KMS-11 (cell line): ENCODE measurements around the gene PROCA1.
A peak's percentile ranks its signal among the peaks of the same experiment; 100 is the strongest.

Experiments
- H2AFZ ChIP-seq: fragments of 200-600 bp; sonication (generic); 2 replicates; pipeline ENCODE4 v1.6.1; 2016; ENCODE audit warnings: antibody characterized with exemption, mixed run types, low read depth
- H3K27ac ChIP-seq: fragments of 200-600 bp; sonication (generic); 2 replicates; pipeline ENCODE4 v1.6.1; 2016; ENCODE audit warnings: mild to moderate bottlenecking, mixed run types
- H3K27me3 ChIP-seq: fragments of 200-600 bp; sonication (generic); 2 replicates; pipeline ENCODE4 v1.6.1; 2017; ENCODE audit warnings: mild to moderate bottlenecking, low read depth, mixed run types, moderate library complexity; ENCODE audit not compliant: insufficient read depth
- H3K36me3 ChIP-seq: fragments of 200-600 bp; sonication (generic); 2 replicates; pipeline ENCODE4 v1.6.1; 2017; ENCODE audit warnings: mild to moderate bottlenecking, mixed run types; ENCODE audit not compliant: insufficient read depth
- H3K4me1 ChIP-seq: fragments of 200-600 bp; sonication (generic); 2 replicates; pipeline ENCODE4 v1.6.1; 2016; ENCODE audit warnings: mild to moderate bottlenecking, low read depth, mixed run types; ENCODE audit not compliant: poor library complexity, severe bottlenecking
- H3K4me2 ChIP-seq: fragments of 200-600 bp; sonication (generic); 2 replicates; pipeline ENCODE4 v1.7.0; 2016; ENCODE audit warnings: mild to moderate bottlenecking, mixed run types
- H3K4me3 ChIP-seq: fragments of 200-600 bp; sonication (generic); IDR thresholded peaks from 2 replicates; pipeline ENCODE4 v1.6.1; 2017; ENCODE audit warnings: low read depth, low read length, mixed read lengths; ENCODE audit not compliant: insufficient read depth
- H3K79me2 ChIP-seq: fragments of 200-600 bp; sonication (generic); 2 replicates; pipeline ENCODE4 v1.6.1; 2016; ENCODE audit warnings: low read depth, mixed run types; ENCODE audit not compliant: insufficient read depth
- H3K9ac ChIP-seq: fragments of 200-600 bp; sonication (generic); 2 replicates; pipeline ENCODE4 v1.6.1; 2016; ENCODE audit warnings: mild to moderate bottlenecking, mixed run types
- H4K20me1 ChIP-seq: fragments of 200-600 bp; sonication (generic); 2 replicates; pipeline ENCODE4 v1.6.1; 2016; ENCODE audit warnings: mild to moderate bottlenecking, mixed run types; ENCODE audit not compliant: insufficient read depth
- TF ChIP-seq, protein P1 (sequence below): fragments of 200-600 bp; sonication (generic); conservative IDR thresholded peaks from 2 replicates; pipeline ENCODE4 v1.6.1; 2017; ENCODE audit warnings: low read depth, mild to moderate bottlenecking, antibody characterized with exemption, low read length, moderate library complexity, mixed read lengths

PROCA1 gene

DNA sequence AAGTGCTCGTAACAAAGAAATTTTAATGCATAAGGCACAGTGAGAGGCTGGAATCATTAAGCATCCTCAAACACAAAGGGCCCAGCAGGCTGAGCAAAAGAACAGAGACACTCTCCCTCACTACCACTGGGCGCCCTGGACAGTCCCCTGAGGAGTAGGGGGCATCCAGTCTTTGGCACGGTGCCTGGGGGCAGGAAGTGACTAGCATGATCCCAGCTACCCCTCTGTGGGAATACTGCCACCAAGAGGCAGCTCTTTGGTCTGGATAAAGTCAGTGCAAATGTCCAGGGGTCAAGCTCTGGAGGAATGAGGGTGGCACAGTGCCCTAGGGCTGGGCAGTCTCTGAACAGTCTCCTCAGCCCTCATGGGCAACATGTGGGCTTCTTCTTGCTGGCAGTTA is 2.6 kb upstream of the PROCA1 start:
- Histone ChIP-seq H3K79me2 (no peaks in the 10 kb centered on the region; the same call in 1 of the 2 replicates), H3K27me3 (peaks cover 24% of the 10 kb centered on the region), H4K20me1 (no peaks in the 10 kb centered on the region), H3K4me3 (no peak overlapping the region), H3K9ac (no peak overlapping the region), H3K27ac (no peak overlapping the region), H2AFZ (no peak overlapping the region), H3K4me1 (peaks cover 7% of the 10 kb centered on the region), H3K36me3 (no peaks in the 10 kb centered on the region), H3K4me2 (no peak overlapping the region)
- TF ChIP-seq, protein P1, sequence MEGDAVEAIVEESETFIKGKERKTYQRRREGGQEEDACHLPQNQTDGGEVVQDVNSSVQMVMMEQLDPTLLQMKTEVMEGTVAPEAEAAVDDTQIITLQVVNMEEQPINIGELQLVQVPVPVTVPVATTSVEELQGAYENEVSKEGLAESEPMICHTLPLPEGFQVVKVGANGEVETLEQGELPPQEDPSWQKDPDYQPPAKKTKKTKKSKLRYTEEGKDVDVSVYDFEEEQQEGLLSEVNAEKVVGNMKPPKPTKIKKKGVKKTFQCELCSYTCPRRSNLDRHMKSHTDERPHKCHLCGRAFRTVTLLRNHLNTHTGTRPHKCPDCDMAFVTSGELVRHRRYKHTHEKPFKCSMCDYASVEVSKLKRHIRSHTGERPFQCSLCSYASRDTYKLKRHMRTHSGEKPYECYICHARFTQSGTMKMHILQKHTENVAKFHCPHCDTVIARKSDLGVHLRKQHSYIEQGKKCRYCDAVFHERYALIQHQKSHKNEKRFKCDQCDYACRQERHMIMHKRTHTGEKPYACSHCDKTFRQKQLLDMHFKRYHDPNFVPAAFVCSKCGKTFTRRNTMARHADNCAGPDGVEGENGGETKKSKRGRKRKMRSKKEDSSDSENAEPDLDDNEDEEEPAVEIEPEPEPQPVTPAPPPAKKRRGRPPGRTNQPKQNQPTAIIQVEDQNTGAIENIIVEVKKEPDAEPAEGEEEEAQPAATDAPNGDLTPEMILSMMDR, result no peak

DNA sequence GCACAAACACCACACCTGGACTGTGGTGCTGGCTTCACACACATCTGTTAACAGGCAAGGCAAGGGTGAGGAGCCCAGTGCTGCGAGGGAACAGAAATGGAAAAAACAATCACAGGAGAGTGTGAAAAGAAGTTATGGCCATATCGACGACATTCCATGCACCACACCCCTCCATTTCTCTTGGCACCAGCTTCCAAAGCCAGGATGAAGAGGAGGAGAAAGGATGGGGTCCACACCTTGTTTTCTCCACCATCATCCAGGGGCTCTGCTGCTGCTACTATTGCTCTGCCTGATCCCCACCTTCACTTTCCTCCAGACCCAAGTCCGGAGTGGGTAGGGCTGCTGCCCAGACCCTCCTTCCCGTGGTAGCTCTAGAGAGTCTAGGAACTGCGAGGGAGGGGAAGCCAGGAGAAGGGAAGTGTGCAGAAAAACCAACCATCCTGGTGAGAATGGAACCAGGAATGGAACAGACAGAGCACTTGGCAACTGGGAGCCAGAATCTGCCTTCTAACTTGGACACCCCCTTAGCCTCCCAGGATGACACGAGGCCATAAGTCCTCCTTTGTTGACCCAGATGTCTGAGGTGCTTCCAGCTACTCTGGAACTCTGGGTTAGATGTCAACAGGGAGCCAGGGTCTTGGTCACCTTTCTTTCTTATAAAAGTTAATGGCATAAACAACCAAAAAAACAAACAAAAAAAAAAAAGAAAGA is 1.2 kb upstream of the PROCA1 start:
- Histone ChIP-seq H4K20me1 (no peaks in the 10 kb centered on the region), H3K36me3 (no peaks in the 10 kb centered on the region), H3K4me3 (no peak overlapping the region), H2AFZ (no peak overlapping the region), H3K27ac (no peak overlapping the region), H3K4me1 (no peaks in the 10 kb centered on the region), H3K27me3 (peaks cover 24% of the 10 kb centered on the region), H3K9ac (no peak overlapping the region), H3K4me2 (no peak overlapping the region), H3K79me2 (no peaks in the 10 kb centered on the region)
- TF ChIP-seq, protein P1, result no peak

DNA sequence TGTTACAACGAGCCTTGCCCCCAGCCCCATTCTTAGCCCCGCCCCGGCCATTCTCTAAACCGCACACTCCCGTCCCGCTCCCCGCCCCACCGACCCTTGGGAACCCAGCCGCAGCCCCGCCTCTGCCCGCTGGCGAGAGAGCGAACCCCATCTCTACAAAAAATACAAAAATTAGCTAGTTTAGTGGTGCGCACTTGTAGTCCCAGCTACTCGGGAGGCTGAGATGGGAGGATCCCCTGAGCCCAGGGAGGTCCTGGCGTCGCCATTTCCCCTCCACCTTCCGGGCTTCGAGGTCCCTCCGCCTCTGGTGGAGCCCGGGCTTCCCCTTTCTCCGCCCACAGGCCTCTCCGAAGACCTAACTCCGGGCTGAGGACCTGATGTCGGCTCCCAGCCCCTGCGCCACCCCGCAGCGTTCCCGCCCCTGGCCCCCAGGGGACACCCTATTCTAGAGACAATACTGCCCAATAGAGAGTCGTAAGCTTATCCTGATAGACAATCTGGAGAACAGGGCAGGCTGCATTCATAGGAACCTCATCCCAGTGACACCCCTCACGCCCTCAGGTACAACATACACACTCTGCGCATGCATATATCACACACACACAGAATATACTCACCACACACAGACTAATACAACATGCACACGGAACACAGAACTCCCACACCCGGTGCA is 480 bp upstream of the PROCA1 start:
- peak overlapping the region; percentile 58; the same call in 1 of the 2 replicates for H3K4me2 ChIP-seq
- TF ChIP-seq, protein P1, result no peak
- H4K20me1 ChIP-seq, result no peaks in the 10 kb centered on the region
- H3K36me3 ChIP-seq, result no peaks in the 10 kb centered on the region
- peak overlapping the region; percentile 66 for H2AFZ ChIP-seq
- no peaks in the 10 kb centered on the region for H3K79me2 ChIP-seq
- peaks cover 24% of the 10 kb centered on the region for H3K27me3 ChIP-seq
- H3K4me3 ChIP-seq, result no peak overlapping the region
- no peak overlapping the region for H3K9ac ChIP-seq
- H3K27ac ChIP-seq, result no peak overlapping the region
- H3K4me1 ChIP-seq, result no peaks in the 10 kb centered on the region

DNA sequence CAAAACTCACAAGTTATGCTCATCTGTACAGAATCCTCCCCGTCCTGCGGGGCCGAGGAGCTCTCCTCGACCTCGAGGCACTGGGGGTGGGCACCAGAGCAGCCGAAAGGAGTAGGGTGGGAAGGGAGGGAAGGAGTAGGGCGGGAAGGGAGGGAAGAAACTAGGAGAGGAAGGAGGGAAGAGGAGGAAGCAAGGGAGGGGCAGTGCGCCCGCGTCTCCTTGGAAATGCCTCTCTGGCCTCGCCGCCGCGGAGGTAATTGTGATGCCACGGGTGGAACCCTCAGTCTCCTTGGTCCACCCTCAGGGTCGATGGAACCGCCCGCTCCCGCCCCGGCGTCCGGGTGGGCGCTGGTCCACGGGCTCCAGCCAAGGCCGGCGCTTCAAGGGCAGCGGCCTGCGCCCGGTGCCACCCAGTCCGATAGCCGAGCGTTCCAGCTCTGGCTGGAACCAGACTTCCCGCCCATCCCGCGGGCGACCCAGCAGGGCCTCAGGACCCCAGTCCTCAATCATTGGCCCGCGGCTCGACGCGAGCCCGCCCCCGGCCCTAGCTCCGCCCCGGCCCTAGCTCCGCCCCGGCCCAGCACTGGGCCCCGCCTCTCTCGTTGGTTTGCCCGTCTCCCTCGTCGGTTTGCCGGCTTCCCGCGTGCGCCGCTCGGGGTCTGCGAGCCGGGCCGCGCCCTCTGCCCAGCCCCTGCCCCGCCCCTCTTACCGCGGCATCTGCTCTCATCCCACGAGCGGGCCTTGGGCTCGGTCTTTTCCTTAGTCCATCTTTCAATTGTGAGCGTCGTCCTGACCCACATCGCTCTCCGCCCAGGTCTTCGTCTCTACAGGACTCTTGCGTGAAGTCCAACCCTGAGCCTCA is 596 bp downstream of the PROCA1 start:
- Histone ChIP-seq H3K36me3 (no peaks in the 10 kb centered on the region), H3K4me2 (peak overlapping the region; percentile 58), H3K9ac (peak overlapping the region; percentile 28; the same call in 1 of the 2 replicates), H3K27ac (no peak overlapping the region), H4K20me1 (no peaks in the 10 kb centered on the region), H3K79me2 (no peaks in the 10 kb centered on the region), H3K4me1 (no peaks in the 10 kb centered on the region), H3K4me3 (no peak overlapping the region), H3K27me3 (peaks cover 18% of the 10 kb centered on the region), H2AFZ (peak overlapping the region; percentile 66)
- TF ChIP-seq, protein P1, result no peak
